Gastroesophageal sphincter (tissue), 3 donors: ENCODE data around the gene LDB3.

Experiments
- EP300 ChIP-seq: sonication (generic); formaldehyde crosslinking; IDR thresholded peaks from one replicate; pipeline ENCODE4 v1.6.1; 2017; ENCODE audit warnings: antibody characterized with exemption, mild to moderate bottlenecking
- POLR2A ChIP-seq, 2 donors: fragments of 450-650 bp; IDR thresholded peaks; one replicate each; pipeline ENCODE4 v1.6.1; 2017; ENCODE audit warnings: antibody characterized with exemption in 2 of 2, mild to moderate bottlenecking in 2 of 2, moderate library complexity in 1 of 2
- POLR2AphosphoS5 ChIP-seq: sonication (generic); formaldehyde crosslinking; IDR thresholded peaks from one replicate; pipeline ENCODE4 v1.6.1; 2017; ENCODE audit warnings: antibody characterized with exemption
- TF ChIP-seq, protein P1 (sequence below), 4 experiments: fragments of 200-600 bp in 2 of 4; fragments of 450-650 bp in 2 of 4; sonication (generic) in 1 of 4; IDR thresholded peaks; one replicate each; pipeline ENCODE4 v1.5.1; 2017 to 2019; ENCODE audit warnings: antibody characterized with exemption in 4 of 4, mild to moderate bottlenecking in 2 of 4, moderate library complexity in 2 of 4

GRCh38 chr10:86646532-86646931 is 21.8 kb upstream of the LDB3 start:
- TF ChIP-seq, protein P1, sequence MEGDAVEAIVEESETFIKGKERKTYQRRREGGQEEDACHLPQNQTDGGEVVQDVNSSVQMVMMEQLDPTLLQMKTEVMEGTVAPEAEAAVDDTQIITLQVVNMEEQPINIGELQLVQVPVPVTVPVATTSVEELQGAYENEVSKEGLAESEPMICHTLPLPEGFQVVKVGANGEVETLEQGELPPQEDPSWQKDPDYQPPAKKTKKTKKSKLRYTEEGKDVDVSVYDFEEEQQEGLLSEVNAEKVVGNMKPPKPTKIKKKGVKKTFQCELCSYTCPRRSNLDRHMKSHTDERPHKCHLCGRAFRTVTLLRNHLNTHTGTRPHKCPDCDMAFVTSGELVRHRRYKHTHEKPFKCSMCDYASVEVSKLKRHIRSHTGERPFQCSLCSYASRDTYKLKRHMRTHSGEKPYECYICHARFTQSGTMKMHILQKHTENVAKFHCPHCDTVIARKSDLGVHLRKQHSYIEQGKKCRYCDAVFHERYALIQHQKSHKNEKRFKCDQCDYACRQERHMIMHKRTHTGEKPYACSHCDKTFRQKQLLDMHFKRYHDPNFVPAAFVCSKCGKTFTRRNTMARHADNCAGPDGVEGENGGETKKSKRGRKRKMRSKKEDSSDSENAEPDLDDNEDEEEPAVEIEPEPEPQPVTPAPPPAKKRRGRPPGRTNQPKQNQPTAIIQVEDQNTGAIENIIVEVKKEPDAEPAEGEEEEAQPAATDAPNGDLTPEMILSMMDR (IDR thresholded peaks at IDR 0.05): no peak
- TF ChIP-seq POLR2A (IDR thresholded peaks at IDR 0.05): no peak
- TF ChIP-seq POLR2AphosphoS5: no peak
- TF ChIP-seq EP300: no peak
